ENCODE data around the gene PDCD1LG2.
"Not testable (repeated sequence)": the region's sequence is repeated elsewhere in the genome, so short reads cannot be mapped to it uniquely, and the experiment has no call there.

Gene PDCD1LG2

GRCh38 chr9:5569891-5570290 is 59.6 kb downstream of the PDCD1LG2 start:
- FAIRE-seq, result no peak

GRCh38 chr9:5571629-5572232 is 61.4 kb downstream of the PDCD1LG2 start:
- FAIRE-seq, result no peak

GRCh38 chr9:5574097-5574496 is 63.8 kb downstream of the PDCD1LG2 start:
- FAIRE-seq, result no peak

- no peak for FAIRE-seq
Observed at GRCh38 chr9:5575000-5575399, 64.7 kb downstream of the PDCD1LG2 start.

GRCh38 chr9:5577225-5577624 is 66.9 kb downstream of the PDCD1LG2 start:
- no peak for FAIRE-seq

- FAIRE-seq, result no peak
Observed at GRCh38 chr9:5578018-5578697, 67.8 kb downstream of the PDCD1LG2 start.

GRCh38 chr9:5578698-5579085 is 68.4 kb downstream of the PDCD1LG2 start:
- FAIRE-seq, result no peak

GRCh38 chr9:5579881-5580280 is 69.5 kb downstream of the PDCD1LG2 start:
- FAIRE-seq, result no peak

GRCh38 chr9:5580650-5581049 is 70.3 kb downstream of the PDCD1LG2 start:
- FAIRE-seq, result no peak

GRCh38 chr9:5581706-5582105 is 71.4 kb downstream of the PDCD1LG2 start:
- FAIRE-seq, result not testable (repeated sequence)

- no peak for FAIRE-seq
Observed at GRCh38 chr9:5582835-5583195, 72.5 kb downstream of the PDCD1LG2 start.

- no peak for FAIRE-seq
Observed at GRCh38 chr9:5586391-5586802, 76.1 kb downstream of the PDCD1LG2 start.

- no peak for FAIRE-seq
Observed at GRCh38 chr9:5587024-5587423, 76.7 kb downstream of the PDCD1LG2 start.

- FAIRE-seq, result no peak
Observed at GRCh38 chr9:5592231-5592630, 81.9 kb downstream of the PDCD1LG2 start.

GRCh38 chr9:5592904-5593303 is 82.6 kb downstream of the PDCD1LG2 start:
- FAIRE-seq, result no peak

- no peak for FAIRE-seq
Observed at GRCh38 chr9:5593904-5594303, 83.6 kb downstream of the PDCD1LG2 start.

- no peak for FAIRE-seq
Observed at GRCh38 chr9:5596173-5596572, 85.8 kb downstream of the PDCD1LG2 start.

- FAIRE-seq, result no peak
Observed at GRCh38 chr9:5608298-5609225, 98.2 kb downstream of the PDCD1LG2 start.

- no peak for FAIRE-seq
Observed at GRCh38 chr9:5609226-5609596, 98.9 kb downstream of the PDCD1LG2 start.

- no peak for FAIRE-seq
Observed at GRCh38 chr9:5610491-5610890, 100.2 kb downstream of the PDCD1LG2 start.

- no peak for FAIRE-seq
Observed at GRCh38 chr9:5611321-5612184, 101.2 kb downstream of the PDCD1LG2 start.

- FAIRE-seq, result no peak
Observed at GRCh38 chr9:5612185-5612530, 101.8 kb downstream of the PDCD1LG2 start.

- no peak for FAIRE-seq
Observed at GRCh38 chr9:5614192-5614591, 103.9 kb downstream of the PDCD1LG2 start.

Data from TTC549 (cell line).